Spleen (tissue), 11 donors: ENCODE data around the gene CPNE7. TPM values are rescaled to one million over a fixed set of nuclear protein-coding genes. Genes with fewer than 3 reads are reported as not detected.
A peak's percentile ranks its signal among the peaks of the same experiment; 100 is the strongest.
"Not testable (repeated sequence)": the region's sequence is repeated elsewhere in the genome, so short reads cannot be mapped to it uniquely, and the experiment has no call there.

Experiments
- DNase-seq: peaks from one replicate; pipeline ENCODE4 v3.0.0-alpha.2; 2020
- H3K27ac ChIP-seq, 8 donors: fragments of 200-600 bp; sonication (generic) in 7 of 8; 1 replicate in 4 of 8; 2 replicates in 4 of 8; pipeline versions ENCODE4 v1.5.0 to v1.8.0; 2016 to 2021; ENCODE audit warnings: inconsistent platforms in 4 of 8, mild to moderate bottlenecking in 4 of 8, moderate library complexity in 1 of 8
- H3K27me3 ChIP-seq, 7 donors: fragments of 200-600 bp; sonication (generic) in 6 of 7; replicated peaks in 1 of 7; 1 replicate in 4 of 7; 2 replicates in 3 of 7; pipeline versions ENCODE4 v1.5.0 to v1.8.0; 2016 to 2021; ENCODE audit warnings: inconsistent platforms in 3 of 7, mild to moderate bottlenecking in 1 of 7
- H3K36me3 ChIP-seq, 6 donors: fragments of 200-600 bp; sonication (generic) in 5 of 6; 1 replicate in 4 of 6; 2 replicates in 2 of 6; pipeline versions ENCODE4 v1.5.0 to v1.8.0; 2016 to 2021; ENCODE audit warnings: inconsistent platforms in 2 of 6
- H3K4me1 ChIP-seq, 6 donors: fragments of 200-600 bp; sonication (generic) in 5 of 6; 1 replicate in 3 of 6; 2 replicates in 3 of 6; pipeline versions ENCODE4 v1.5.0 to v1.8.0; 2016 to 2021; ENCODE audit warnings: inconsistent platforms in 3 of 6
- H3K4me3 ChIP-seq, 8 donors: fragments of 200-600 bp; sonication (generic) in 7 of 8; 1 replicate in 4 of 8; 2 replicates in 4 of 8; pipeline versions ENCODE4 v1.5.0 to v1.8.0; 2016 to 2021; ENCODE audit warnings: inconsistent platforms in 4 of 8, mild to moderate bottlenecking in 4 of 8, moderate library complexity in 2 of 8
- H3K9me3 ChIP-seq, 8 donors: fragments of 200-600 bp; sonication (generic) in 7 of 8; 1 replicate in 4 of 8; 2 replicates in 4 of 8; pipeline versions ENCODE4 v1.5.0 to v1.8.0; 2016 to 2021; ENCODE audit warnings: inconsistent platforms in 4 of 8
- CTCF ChIP-seq, 11 experiments: fragments of 200-600 bp in 7 of 11; fragments of 450-650 bp in 4 of 11; sonication (generic) in 4 of 11; IDR thresholded peaks in 8 of 11; conservative IDR thresholded peaks in 3 of 11; 1 replicate in 7 of 11; 2 replicates in 4 of 11; pipeline versions ENCODE4 v1.4.0 to v1.8.0; 2016 to 2021; ENCODE audit warnings: antibody characterized with exemption in 11 of 11, inconsistent platforms in 4 of 11, mild to moderate bottlenecking in 1 of 11
- POLR2A ChIP-seq, 3 donors: fragments of 450-650 bp; IDR thresholded peaks; one replicate each; pipeline ENCODE4 v1.5.1; 2017; ENCODE audit warnings: antibody characterized with exemption in 3 of 3, mild to moderate bottlenecking in 1 of 3
- POLR2AphosphoS5 ChIP-seq, 3 donors: sonication (generic); formaldehyde crosslinking; IDR thresholded peaks; one replicate each; pipeline ENCODE4 v1.5.1; 2017; ENCODE audit warnings: antibody characterized with exemption in 3 of 3
- WGBS, 5 donors: extraction: QIAGEN DNeasy Blood & Tissue Kit in 3 of 5; methylation state at CpG; one replicate each; pipeline versions ENCODE4 v1.1.5 to v1.1.7; 2013 to 2018; 5-methylcytosine and 5-hydroxymethylcytosine counted together
- intact Hi-C: fragments of 100-400 bp; cut with DNase I; formaldehyde crosslinking; loops from one replicate; pipeline ENCODE4 v1.15.0; 2023; ENCODE audit warnings: low total_unique reads
- polyA plus RNA-seq, 3 donors: library from polyadenylated mRNA; stranded (reverse); fragments of 200-250 nt; gene quantifications; one replicate each; pipeline ENCODE4 v1.2.1, GENCODE V29; 2013
- total RNA-seq, 7 donors: library from RNA; depleted of rRNA in 3 of 7; stranded (reverse); fragments of >200 nt in 3 of 7; fragmentation: NEBNext Ultra II Directional in 4 of 7; extraction: Animal tissue kit (Norgen Biotek cat#: 25700) in 4 of 7; gene quantifications; one replicate each; pipeline versions ENCODE4 v1.1.0 to v1.2.1, GENCODE V29; 2016 to 2021
- donor health status: healthy with polysubstance abuse.
- donor health status: DM: no; HTN: no; CAD: no; lungs with moderate emphysema.
- donor health status: DM: no; HTN: no; CAD: no.
- donor health status: Bipolar disorder and iron deficiency.
- donor health status: healthy.
- donor health status: DM: no; HTN: no; CAD: no.
- donor health status: DM: yes; HTN: yes; CAD: no.

The CPNE7 gene
- total and polyA plus RNA-seq, 10 donors: 0.37 to 4.3 (median 1.5) TPM; not detected in 1

- no peak for DNase-seq
- H3K27me3 ChIP-seq: peaks cover 0 to 40% (median 7%) of the 10 kb centered on the region in 7 donors
- peak in 1 of 3 donors; percentile 46 for TF ChIP-seq POLR2AphosphoS5 (IDR thresholded peaks at IDR 0.05)
- no peak for TF ChIP-seq POLR2A (IDR thresholded peaks at IDR 0.05)
- TF ChIP-seq CTCF (IDR thresholded peaks at IDR 0.05 in 8 of 11, conservative IDR thresholded peaks at IDR 0.05 in 3 of 11): no peak
- peaks cover 0 to 25% (median 19%) of the 10 kb centered on the region in 6 donors for H3K36me3 ChIP-seq
- 82 to 89% (median 85%) methylated on average over 28 to 30 of the region's 30 CpGs for WGBS, 5 donors
- no peaks in the 10 kb centered on the region for H3K9me3 ChIP-seq
- no peak overlapping the region for H3K4me3 ChIP-seq
- intact Hi-C loops: no loop called here
- peaks cover 15 to 50% (median 40%) of the 10 kb centered on the region in 6 donors for H3K4me1 ChIP-seq
- no peak overlapping the region for H3K27ac ChIP-seq
These were observed 7.6 kb upstream of the CPNE7 start for GRCh38 chr16:89567656-89568594.

- H3K27ac ChIP-seq: no peak overlapping the region
- WGBS, 5 donors: 75 to 89% (median 87%) methylated on average over 15 to 23 of the region's 23 CpGs
- H3K36me3 ChIP-seq: peaks cover 0 to 7% (median 1%) of the 10 kb centered on the region in 6 donors
- TF ChIP-seq POLR2AphosphoS5 (IDR thresholded peaks at IDR 0.05) (no peak), POLR2A (IDR thresholded peaks at IDR 0.05) (no peak), CTCF (IDR thresholded peaks at IDR 0.05 in 8 of 11, conservative IDR thresholded peaks at IDR 0.05 in 3 of 11) (no peak)
- DNase-seq: no peak
- H3K27me3 ChIP-seq: peaks cover 0 to 58% (median 23%) of the 10 kb centered on the region in 7 donors
- H3K4me1 ChIP-seq: peaks cover 13 to 42% (median 30%) of the 10 kb centered on the region in 6 donors
- intact Hi-C loops: loop anchor here (10.0 kb wide), 1 partner anchor 75 kb away; no protein-coding TSS in a partner anchor
- no peaks in the 10 kb centered on the region for H3K9me3 ChIP-seq
- no peak overlapping the region for H3K4me3 ChIP-seq
These were observed 5.8 kb upstream of the CPNE7 start for GRCh38 chr16:89569506-89570341.

GRCh38 chr16:89570342-89570923 is 5.1 kb upstream of the CPNE7 start:
- WGBS, 5 donors: 83 to 92% (median 89%) methylated on average over 27 to 30 of the region's 30 CpGs
- peak; percentile 70 for DNase-seq
- intact Hi-C loops: loop anchor here (10.0 kb wide), 1 partner anchor 74 kb away; no protein-coding TSS in a partner anchor
- H3K4me1 ChIP-seq: peaks cover 16 to 42% (median 30%) of the 10 kb centered on the region in 6 donors
- no peak overlapping the region for H3K27ac ChIP-seq
- H3K27me3 ChIP-seq: peaks cover 0 to 65% (median 30%) of the 10 kb centered on the region in 7 donors
- TF ChIP-seq POLR2A (IDR thresholded peaks at IDR 0.05) (no peak), CTCF (IDR thresholded peaks at IDR 0.05 in 8 of 11, conservative IDR thresholded peaks at IDR 0.05 in 3 of 11) (no peak), POLR2AphosphoS5 (IDR thresholded peaks at IDR 0.05) (no peak)
- no peaks in the 10 kb centered on the region for H3K9me3 ChIP-seq
- peaks cover 0 to 4% (median 0%) of the 10 kb centered on the region in 6 donors for H3K36me3 ChIP-seq
- H3K4me3 ChIP-seq: no peak overlapping the region

- intact Hi-C loops: loop anchor here (10.0 kb wide), 1 partner anchor 74 kb away; no protein-coding TSS in a partner anchor
- not testable (repeated sequence) for H3K9me3 ChIP-seq, DNase-seq, H3K36me3 ChIP-seq, H3K27ac ChIP-seq, H3K4me3 ChIP-seq
- 86 to 93% (median 90%) methylated on average over 10 to 36 of the region's 36 CpGs for WGBS, 5 donors
- Histone ChIP-seq H3K27me3 (peaks cover 0 to 72% (median 33%) of the 10 kb centered on the region in 7 donors), H3K4me1 (peaks cover 13 to 40% (median 28%) of the 10 kb centered on the region in 6 donors)
These were observed 4.5 kb upstream of the CPNE7 start for GRCh38 chr16:89570983-89571598.
